Activated CD8-positive, alpha-beta T cell treated with anti-CD3 and anti-CD28 coated beads for 36 hours (primary cell): Measurements from ENCODE around the gene MYBBP1A. TPM values are rescaled to one million over a fixed set of nuclear protein-coding genes. Genes with fewer than 3 reads are reported as not detected.
"Not testable (repeated sequence)": the region's sequence is repeated elsewhere in the genome, so short reads cannot be mapped to it uniquely, and the experiment has no call there.

Experiments
- ATAC-seq: fragments of 200-7000 bp; cut with Tn5 transposase; one replicate; pipeline ENCODE4 v1.10.0; 2021; ENCODE audit warnings: mild to moderate bottlenecking, moderate library complexity
- CTCF ChIA-PET: fragments of 350-600 bp; sonication (Branson Sonifier 250); formaldehyde crosslinking; loops from one replicate; lab custom pipeline; 2021; ENCODE audit warnings: antibody characterized with exemption; lab: Charles Lee
- POLR2A ChIA-PET: fragments of 350-600 bp; sonication (Branson Sonifier 250); formaldehyde crosslinking; loops from one replicate; lab custom pipeline; 2021; ENCODE audit warnings: antibody characterized with exemption; lab: Charles Lee
- DNase-seq: peaks from one replicate; pipeline ENCODE4 v3.0.0-alpha.2; 2020
- H3K27ac Mint-ChIP-seq: one replicate; pipeline ENCODE4 v1.8.0; 2021; ENCODE audit warnings: mild to moderate bottlenecking, mixed read lengths
- H3K27me3 Mint-ChIP-seq: one replicate; pipeline ENCODE4 v1.8.0; 2021; ENCODE audit warnings: mixed read lengths
- H3K36me3 Mint-ChIP-seq: one replicate; pipeline ENCODE4 v1.8.0; 2021; ENCODE audit warnings: low read depth, mixed read lengths
- H3K4me1 Mint-ChIP-seq: one replicate; pipeline ENCODE4 v1.8.0; 2021; ENCODE audit warnings: low read depth, mixed read lengths
- H3K4me3 Mint-ChIP-seq: one replicate; pipeline ENCODE4 v1.8.0; 2021; ENCODE audit warnings: mild to moderate bottlenecking, moderate library complexity, mixed read lengths
- H3K9me3 Mint-ChIP-seq: one replicate; pipeline ENCODE4 v1.8.0; 2021; ENCODE audit warnings: mixed read lengths
- intact Hi-C: fragments of 100-400 bp; cut with micrococcal nuclease; formaldehyde crosslinking; loops from one replicate; pipeline ENCODE4 v1.10.0; 2022
- total RNA-seq, 2 experiments: library from RNA; stranded (reverse); gene quantifications; one replicate each; pipeline ENCODE4 v1.2.3, GENCODE V29; 2021
- TF ChIP-seq, protein P1 (sequence below): fragments of 200-600 bp; IDR thresholded peaks from one replicate; pipeline ENCODE4 v1.8.0; 2022; ENCODE audit warnings: antibody characterized with exemption, mild to moderate bottlenecking

Gene MYBBP1A
- total RNA-seq, 2 experiments from 2014 or later = 104 to 107 TPM

DNA sequence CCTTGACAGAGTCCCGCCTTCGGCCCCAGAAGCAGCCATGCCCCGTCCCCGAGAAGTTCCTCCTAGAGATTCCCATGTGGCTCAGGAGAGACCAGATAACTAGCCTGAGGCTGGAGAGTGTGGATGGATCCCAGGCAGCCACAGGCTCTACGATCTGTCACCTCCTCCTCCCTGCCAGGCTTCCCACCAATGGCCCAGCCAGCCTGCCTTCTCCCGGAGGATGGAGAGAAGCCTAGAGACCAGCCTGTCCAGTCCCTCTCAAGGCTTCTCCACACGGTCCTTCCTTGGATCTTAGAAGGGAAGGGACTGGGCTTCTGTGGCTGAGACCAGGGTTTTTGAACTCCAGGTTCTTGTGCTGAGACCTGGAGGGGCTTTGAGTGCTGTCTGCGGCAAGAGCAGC is 27.5 kb upstream of the MYBBP1A start:
- peaks cover 36% of the 10 kb centered on the region for H3K27me3 Mint-ChIP-seq
- TF ChIP-seq, protein P1, sequence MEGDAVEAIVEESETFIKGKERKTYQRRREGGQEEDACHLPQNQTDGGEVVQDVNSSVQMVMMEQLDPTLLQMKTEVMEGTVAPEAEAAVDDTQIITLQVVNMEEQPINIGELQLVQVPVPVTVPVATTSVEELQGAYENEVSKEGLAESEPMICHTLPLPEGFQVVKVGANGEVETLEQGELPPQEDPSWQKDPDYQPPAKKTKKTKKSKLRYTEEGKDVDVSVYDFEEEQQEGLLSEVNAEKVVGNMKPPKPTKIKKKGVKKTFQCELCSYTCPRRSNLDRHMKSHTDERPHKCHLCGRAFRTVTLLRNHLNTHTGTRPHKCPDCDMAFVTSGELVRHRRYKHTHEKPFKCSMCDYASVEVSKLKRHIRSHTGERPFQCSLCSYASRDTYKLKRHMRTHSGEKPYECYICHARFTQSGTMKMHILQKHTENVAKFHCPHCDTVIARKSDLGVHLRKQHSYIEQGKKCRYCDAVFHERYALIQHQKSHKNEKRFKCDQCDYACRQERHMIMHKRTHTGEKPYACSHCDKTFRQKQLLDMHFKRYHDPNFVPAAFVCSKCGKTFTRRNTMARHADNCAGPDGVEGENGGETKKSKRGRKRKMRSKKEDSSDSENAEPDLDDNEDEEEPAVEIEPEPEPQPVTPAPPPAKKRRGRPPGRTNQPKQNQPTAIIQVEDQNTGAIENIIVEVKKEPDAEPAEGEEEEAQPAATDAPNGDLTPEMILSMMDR = no peak
- H3K4me1 Mint-ChIP-seq = peaks cover 6% of the 10 kb centered on the region
- intact Hi-C loops = no loop called here
- no peak overlapping the region for H3K4me3 Mint-ChIP-seq
- no peaks in the 10 kb centered on the region for H3K9me3 Mint-ChIP-seq
- ChIA-PET POLR2A (no interaction called here), CTCF (interaction anchor here (2.8 kb wide), 1 partner anchor 16 kb away, joined by 13 read pairs; no protein-coding TSS in a partner anchor)
- H3K36me3 Mint-ChIP-seq = no peaks in the 10 kb centered on the region
- H3K27ac Mint-ChIP-seq = no peak overlapping the region
- DNase-seq = no peak
- no peak for ATAC-seq

DNA sequence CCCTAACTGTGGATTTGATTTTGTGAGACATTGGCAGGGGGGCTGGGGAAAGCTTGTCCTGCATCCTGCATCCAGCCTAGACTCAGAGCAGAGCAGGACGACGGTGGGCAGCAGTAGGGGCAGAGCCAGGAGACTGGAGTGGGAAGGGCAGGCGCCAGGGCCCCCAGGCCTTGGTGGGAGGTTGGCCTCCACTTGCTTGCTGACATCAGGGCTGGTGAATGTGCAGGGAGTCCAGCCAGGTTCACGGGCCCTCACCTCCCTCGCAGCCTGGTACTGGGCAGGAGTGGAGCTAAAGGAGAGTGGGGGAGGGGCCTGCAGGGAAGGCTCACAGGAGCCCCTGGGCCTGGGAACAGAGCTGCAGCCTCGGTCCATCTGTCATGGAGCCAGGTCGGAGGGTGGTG is 26.9 kb upstream of the MYBBP1A start:
- H3K9me3 Mint-ChIP-seq = no peaks in the 10 kb centered on the region
- H3K36me3 Mint-ChIP-seq = no peaks in the 10 kb centered on the region
- H3K4me3 Mint-ChIP-seq = no peak overlapping the region
- peaks cover 36% of the 10 kb centered on the region for H3K27me3 Mint-ChIP-seq
- ATAC-seq (no peak), DNase-seq (no peak)
- ChIA-PET CTCF (interaction anchor here (0.8 to 2.8 kb wide), 2 partner anchors 12 to 15 kb away, joined by 3 to 13 read pairs; no protein-coding TSS in a partner anchor), POLR2A (interaction anchor here (0.9 kb wide), 1 partner anchor 15 kb away, joined by 3 read pairs; no protein-coding TSS in a partner anchor)
- TF ChIP-seq, protein P1 = no peak
- intact Hi-C loops = no loop called here
- H3K27ac Mint-ChIP-seq = no peak overlapping the region
- peaks cover 6% of the 10 kb centered on the region for H3K4me1 Mint-ChIP-seq

DNA sequence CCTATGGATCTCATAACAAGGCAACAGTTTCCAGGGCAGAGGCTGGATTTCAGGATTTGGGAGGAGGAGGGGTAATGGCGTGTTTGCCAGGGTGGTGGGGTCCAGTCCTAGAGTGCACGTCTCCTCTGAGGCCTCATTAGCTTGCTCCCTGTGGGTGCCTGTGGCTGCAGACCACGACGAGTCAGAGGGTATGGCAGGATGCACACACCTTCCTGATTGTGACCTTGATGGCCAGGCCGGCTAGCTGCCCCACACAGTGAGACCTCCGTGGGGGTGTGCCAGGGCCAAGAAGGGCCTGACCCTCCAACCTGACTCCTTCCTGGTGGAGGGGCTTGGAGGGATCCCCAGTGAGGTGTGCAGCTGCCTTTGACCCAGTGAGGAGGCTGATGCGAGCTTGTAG is 25.1 kb upstream of the MYBBP1A start:
- ChIA-PET CTCF (no interaction called here), POLR2A (interaction anchor here (1.1 kb wide), 1 partner anchor 12 kb away, joined by 3 read pairs; no protein-coding TSS in a partner anchor)
- DNase-seq (no peak), ATAC-seq (no peak)
- intact Hi-C loops = no loop called here
- no peaks in the 10 kb centered on the region for H3K9me3 Mint-ChIP-seq
- H3K4me3 Mint-ChIP-seq = no peak overlapping the region
- TF ChIP-seq, protein P1 = no peak
- H3K27ac Mint-ChIP-seq = no peak overlapping the region
- H3K27me3 Mint-ChIP-seq = peaks cover 27% of the 10 kb centered on the region
- H3K36me3 Mint-ChIP-seq = no peaks in the 10 kb centered on the region
- peaks cover 6% of the 10 kb centered on the region for H3K4me1 Mint-ChIP-seq

DNA sequence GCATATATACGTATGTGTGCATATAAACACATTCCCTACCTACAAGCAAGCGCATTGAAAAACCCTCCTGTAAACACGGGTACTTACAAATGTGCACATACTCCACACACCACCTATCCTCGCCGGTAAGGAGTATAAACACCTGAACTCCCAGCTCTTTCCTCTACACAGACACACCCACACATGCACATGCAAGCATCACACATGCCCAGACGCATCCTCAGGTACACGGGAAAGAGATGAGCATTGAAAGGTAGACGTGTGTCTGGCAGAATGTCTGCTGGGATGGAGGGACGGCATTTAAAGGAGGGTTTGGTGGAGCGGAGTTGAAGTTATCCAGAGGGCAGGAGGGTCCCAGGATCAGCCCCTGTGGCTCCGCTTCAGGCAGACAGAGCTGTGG is 24.5 kb upstream of the MYBBP1A start:
- no peaks in the 10 kb centered on the region for H3K9me3 Mint-ChIP-seq
- TF ChIP-seq, protein P1 = no peak

DNA sequence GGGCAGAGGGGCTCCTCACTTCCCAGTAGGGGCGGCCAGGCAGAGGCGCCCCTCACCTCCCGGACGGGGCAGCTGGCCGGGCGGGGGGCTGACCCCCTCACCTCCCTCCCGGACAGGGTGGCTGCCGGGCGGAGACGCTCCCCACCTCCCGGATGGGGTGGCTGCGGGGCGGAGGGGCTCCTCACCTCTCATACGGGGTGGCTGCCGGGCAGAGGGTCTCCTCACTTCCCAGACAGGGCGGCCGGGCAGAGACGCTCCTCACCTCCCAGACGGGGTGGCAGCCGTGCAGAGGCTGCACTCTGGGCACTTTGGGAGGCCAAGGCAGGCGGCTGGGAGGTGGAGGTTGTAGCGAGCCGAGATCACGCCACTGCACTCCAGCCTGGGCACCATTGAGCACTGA is 23.2 kb upstream of the MYBBP1A start:
- CTCF ChIA-PET = interaction anchor here (1.4 kb wide), 1 partner anchor 12 kb away, joined by 5 read pairs; no protein-coding TSS in a partner anchor
- H3K27ac Mint-ChIP-seq, POLR2A ChIA-PET, H3K4me3 Mint-ChIP-seq, H3K36me3 Mint-ChIP-seq, H3K9me3 Mint-ChIP-seq, DNase-seq, H3K4me1 Mint-ChIP-seq, intact Hi-C loops, ATAC-seq: not testable (repeated sequence)
- peaks cover 17% of the 10 kb centered on the region for H3K27me3 Mint-ChIP-seq

More for the DNA sequence above, 24.5 kb upstream of the MYBBP1A start:
- Mint-ChIP-seq H3K27ac (no peak overlapping the region), H3K4me3 (no peak overlapping the region), H3K4me1 (peaks cover 3% of the 10 kb centered on the region), H3K36me3 (no peaks in the 10 kb centered on the region), H3K27me3 (peaks cover 22% of the 10 kb centered on the region)
- DNase-seq = no peak
- intact Hi-C loops = no loop called here
- no peak for ATAC-seq
- ChIA-PET POLR2A (no interaction called here), CTCF (interaction anchor here (1.4 kb wide), 1 partner anchor 13 kb away, joined by 5 read pairs; no protein-coding TSS in a partner anchor)
